H1 (cell line): Measurements from ENCODE around the gene HOXA11. TPM values are rescaled to one million over a fixed set of nuclear protein-coding genes. Genes with fewer than 3 reads are reported as not detected.

Experiments used
- CTCF ChIA-PET: fragments of 300-600 bp; sonication (Branson Sonifier 250); formaldehyde crosslinking; loops from one replicate; lab custom pipeline; 2021; ENCODE audit not compliant: partially characterized antibody; lab: Charles Lee
- POLR2A ChIA-PET: fragments of 300-600 bp; sonication (Branson Sonifier 250); formaldehyde crosslinking; loops from one replicate; lab custom pipeline; 2021; ENCODE audit warnings: inconsistent platforms; ENCODE audit not compliant: partially characterized antibody; lab: Charles Lee
- DNase-seq, 2 experiments: peaks; one replicate each; pipeline versions ENCODE4 v3.0.0 to v3.0.0-alpha.2; 2010 to 2022; ENCODE audit warnings: low spot score in 2 of 2, low read depth in 1 of 2, mixed read lengths in 1 of 2
- FAIRE-seq: peaks from 2 replicates; lab custom pipeline; 2011; peaks lifted over from hg19 to GRCh38; lab: Jason Lieb, UNC
- H2AFZ ChIP-seq: 2 replicates; pipeline ENCODE4 v1.8.1; 2012; ENCODE audit warnings: low read length, inconsistent platforms
- H2AK5ac ChIP-seq: 2 replicates; pipeline ENCODE4 v1.6.1; 2013; ENCODE audit warnings: low read depth, low read length
- H2BK120ac ChIP-seq: replicated peaks from 2 replicates; pipeline ENCODE3; 2013; ENCODE audit warnings: low read depth, low read length, inconsistent platforms
- H2BK12ac ChIP-seq: 2 replicates; pipeline ENCODE4 v1.6.1; 2013; ENCODE audit warnings: low read depth, low read length
- H2BK15ac ChIP-seq: 2 replicates; pipeline ENCODE4 v1.6.1; 2013; ENCODE audit warnings: low read length
- H2BK20ac ChIP-seq: 2 replicates; pipeline ENCODE4 v1.6.1; 2013; ENCODE audit warnings: low read length
- H2BK5ac ChIP-seq: 2 replicates; pipeline ENCODE4 v1.6.1; 2013; ENCODE audit warnings: low read depth, low read length
- H3K14ac ChIP-seq: 2 replicates; pipeline ENCODE4 v1.6.1; 2013; ENCODE audit warnings: inconsistent platforms; ENCODE audit not compliant: insufficient read length
- H3K18ac ChIP-seq: 2 replicates; pipeline ENCODE4 v1.6.1; 2013; ENCODE audit warnings: low read length; ENCODE audit errors: extremely low read depth
- H3K23ac ChIP-seq: 2 replicates; pipeline ENCODE4 v1.6.1; 2013; ENCODE audit warnings: inconsistent platforms; ENCODE audit not compliant: insufficient read length
- H3K23me2 ChIP-seq: 2 replicates; pipeline ENCODE4 v1.6.1; 2013; ENCODE audit warnings: low read depth, low read length
- H3K27ac ChIP-seq: 2 replicates; pipeline ENCODE4 v1.6.1; 2011; ENCODE audit warnings: low read depth, low read length, inconsistent platforms
- H3K27me3 ChIP-seq, 4 experiments: replicated peaks in 1 of 4; 1 replicate in 1 of 4; 2 replicates in 3 of 4; pipeline versions ENCODE4 v1.6.1 to v1.8.1; 2011 to 2013; ENCODE audit warnings: low read length in 3 of 4, mild to moderate bottlenecking in 3 of 4, inconsistent platforms in 2 of 4, mixed read lengths in 2 of 4, moderate library complexity in 1 of 4; ENCODE audit not compliant: control insufficient read depth in 3 of 4, insufficient read depth in 3 of 4; ENCODE audit errors: extremely low read depth in 1 of 4
- H3K36me3 ChIP-seq, 4 experiments: 2 replicates each; pipeline versions ENCODE4 v1.6.1 to v1.8.1; 2011 to 2013; ENCODE audit warnings: mild to moderate bottlenecking in 4 of 4, low read length in 3 of 4, moderate library complexity in 2 of 4, control low read depth in 1 of 4, inconsistent platforms in 1 of 4; ENCODE audit not compliant: insufficient read depth in 4 of 4, control insufficient read depth in 2 of 4
- H3K4ac ChIP-seq: replicated peaks from 2 replicates; pipeline ENCODE3; 2013; ENCODE audit warnings: low read length, low read depth, mixed read lengths, inconsistent platforms; ENCODE audit not compliant: insufficient read length
- H3K4me1 ChIP-seq, 4 experiments: replicated peaks in 1 of 4; 1 replicate in 1 of 4; 2 replicates in 3 of 4; pipeline versions ENCODE4 v1.6.1 to v1.8.1; 2011 to 2013; ENCODE audit warnings: low read length in 3 of 4, inconsistent platforms in 2 of 4, mixed read lengths in 1 of 4; ENCODE audit not compliant: insufficient read depth in 4 of 4, control insufficient read depth in 3 of 4
- H3K4me2 ChIP-seq, 2 experiments: 2 replicates each; pipeline versions ENCODE4 v1.6.1 to v1.8.1; 2011 to 2013; ENCODE audit warnings: low read depth in 2 of 2, low read length in 2 of 2, control low read depth in 1 of 2, inconsistent platforms in 1 of 2, mild to moderate bottlenecking in 1 of 2; ENCODE audit not compliant: insufficient read depth in 1 of 2
- H3K4me3 ChIP-seq, 4 experiments: fragments of 200-600, 300-600 bp in 1 of 4; sonication (generic), shearing (Covaris generic), sonication (Bioruptor Twin) in 1 of 4; 2 replicates each; pipeline versions ENCODE4 v1.5.1 to v1.8.1; 2011 to 2016; ENCODE audit warnings: low read length in 4 of 4, low read depth in 3 of 4, control low read depth in 2 of 4, inconsistent platforms in 2 of 4, mild to moderate bottlenecking in 2 of 4, mixed read lengths in 1 of 4, moderate library complexity in 1 of 4; ENCODE audit not compliant: insufficient read depth in 2 of 4; ENCODE audit errors: extremely low read depth in 1 of 4
- H3K56ac ChIP-seq: replicated peaks from 2 replicates; pipeline ENCODE3; 2013; ENCODE audit warnings: low read depth, mild to moderate bottlenecking, mixed read lengths, low read length, inconsistent platforms; ENCODE audit not compliant: insufficient read length
- H3K79me1 ChIP-seq: 2 replicates; pipeline ENCODE4 v1.6.1; 2013; ENCODE audit warnings: low read depth, low read length, control low read depth
- H3K79me2 ChIP-seq, 2 experiments: 2 replicates each; pipeline versions ENCODE4 v1.6.1 to v1.8.1; 2012 to 2013; ENCODE audit warnings: low read length in 2 of 2, mild to moderate bottlenecking in 2 of 2, inconsistent platforms in 1 of 2; ENCODE audit not compliant: insufficient read depth in 2 of 2, control insufficient read depth in 1 of 2
- H3K9ac ChIP-seq, 4 experiments: replicated peaks in 1 of 4; 1 replicate in 1 of 4; 2 replicates in 3 of 4; pipeline versions ENCODE4 v1.6.1 to v1.8.1; 2011 to 2013; ENCODE audit warnings: low read depth in 3 of 4, low read length in 3 of 4, control low read depth in 2 of 4, mild to moderate bottlenecking in 2 of 4, moderate library complexity in 2 of 4, inconsistent platforms in 1 of 4; ENCODE audit errors: extremely low read depth in 1 of 4
- H3K9me3 ChIP-seq, 2 experiments: 2 replicates each; pipeline versions ENCODE4 v1.6.1 to v1.8.1; 2012 to 2013; ENCODE audit warnings: mild to moderate bottlenecking in 2 of 2, moderate library complexity in 2 of 2, control low read depth in 1 of 2, inconsistent platforms in 1 of 2, low read depth in 1 of 2, low read length in 1 of 2, mixed read lengths in 1 of 2; ENCODE audit not compliant: insufficient read depth in 2 of 2
- H4K20me1 ChIP-seq, 2 experiments: replicated peaks in 1 of 2; 2 replicates each; pipeline versions ENCODE3 to v1.8.1; 2011 to 2013; ENCODE audit warnings: inconsistent platforms in 2 of 2, low read length in 2 of 2, mild to moderate bottlenecking in 1 of 2; ENCODE audit not compliant: insufficient read depth in 2 of 2, control insufficient read depth in 1 of 2
- H4K5ac ChIP-seq: 2 replicates; pipeline ENCODE4 v1.6.1; 2013; ENCODE audit warnings: low read length, low read depth, mixed read lengths, inconsistent platforms; ENCODE audit not compliant: insufficient read length
- H4K8ac ChIP-seq: 2 replicates; pipeline ENCODE4 v1.8.0; 2013; ENCODE audit warnings: mild to moderate bottlenecking, moderate library complexity, low read length, inconsistent platforms; ENCODE audit not compliant: insufficient read depth; ENCODE audit errors: extremely low read depth
- H4K91ac ChIP-seq: replicated peaks from 2 replicates; pipeline ENCODE3; 2013; ENCODE audit warnings: low read length, mixed read lengths, inconsistent platforms; ENCODE audit not compliant: insufficient read length
- CREB1 ChIP-seq: IDR thresholded peaks from 2 replicates; pipeline ENCODE4 v1.6.1; 2012; ENCODE audit warnings: inconsistent platforms
- FOSL1 ChIP-seq: IDR thresholded peaks from 2 replicates; pipeline ENCODE4 v1.6.1; 2011; ENCODE audit warnings: mild to moderate bottlenecking, low read depth, low read length, moderate library complexity; ENCODE audit not compliant: insufficient read depth
- KDM1A ChIP-seq: fragments of 200-600, 300-600 bp; sonication (generic); IDR thresholded peaks from 2 replicates; pipeline ENCODE4 v1.7.1; 2016; ENCODE audit warnings: mild to moderate bottlenecking, low read length, borderline replicate concordance
- POU5F1 ChIP-seq: IDR thresholded peaks from 2 replicates; pipeline ENCODE4 v1.6.1; 2011; ENCODE audit warnings: low read depth, mild to moderate bottlenecking, low read length, moderate library complexity
- RFX5 ChIP-seq: IDR thresholded peaks from 2 replicates; pipeline ENCODE4 v1.6.1; 2011; ENCODE audit warnings: low read depth, low read length, improper control_type of control experiment, borderline replicate concordance
- SP4 ChIP-seq: IDR thresholded peaks from 2 replicates; pipeline ENCODE4 v1.6.1; 2012; ENCODE audit warnings: low read length, inconsistent platforms
- SUZ12 ChIP-seq: fragments of 200-600 bp; sonication (generic); IDR thresholded peaks from 2 replicates; pipeline ENCODE4 v1.6.1; 2012; ENCODE audit warnings: mild to moderate bottlenecking, inconsistent platforms, low read length, moderate library complexity, mixed read lengths
- TBP ChIP-seq: IDR thresholded peaks from 2 replicates; pipeline ENCODE4 v1.6.1; 2011; ENCODE audit warnings: low read depth, low read length, improper control_type of control experiment
- TEAD4 ChIP-seq: IDR thresholded peaks from 2 replicates; pipeline ENCODE4 v1.6.1; 2012; ENCODE audit warnings: low read depth, low read length, inconsistent platforms, mixed read lengths
- YY1 ChIP-seq: IDR thresholded peaks from 2 replicates; pipeline ENCODE4 v1.6.1; 2011; ENCODE audit warnings: low read depth, mild to moderate bottlenecking, low read length
- WGBS, 2 experiments: shearing (Covaris generic) in 1 of 2; methylation state at CpG; one replicate each; pipeline versions ENCODE4 v1.1.6 to v1.1.7; 2013 to 2015; ENCODE audit warnings: low lambda C conversion rate in 2 of 2, mixed read lengths in 2 of 2, inconsistent platforms in 1 of 2, low coverage in 1 of 2, missing lambda C conversion rate in 1 of 2; ENCODE audit not compliant: insufficient replicate concordance in 2 of 2, insufficient coverage in 1 of 2, insufficient read length in 1 of 2; ENCODE audit errors: extremely low coverage in 1 of 2, missing lambda C conversion rate in 1 of 2; 5-methylcytosine and 5-hydroxymethylcytosine counted together
- polyA plus RNA-seq, 7 experiments: library from polyadenylated mRNA; depleted of rRNA in 3 of 7; stranded (reverse) in 5 of 7; unstranded in 2 of 7; fragments of >200 nt in 5 of 7; fragments of 200-250 nt in 2 of 7; gene quantifications; 1 replicate in 5 of 7; 2 replicates in 1 of 7; 4 replicates in 1 of 7; pipeline versions ENCODE4 v1.2.1 to v1.2.3, GENCODE V29; 2011 to 2013; ENCODE audit warnings: missing spikeins in 2 of 7, mixed read lengths in 2 of 7
- total RNA-seq: library from RNA; stranded (reverse); fragmentation: NEBNext Ultra II Directional; extraction: Animal tissue kit (Norgen Biotek cat#: 25700); gene quantifications from 2 replicates; pipeline ENCODE4 v1.2.1, GENCODE V29; 2021
- TF ChIP-seq, protein P1 (sequence below): IDR thresholded peaks from 2 replicates; pipeline ENCODE4 v1.6.1; 2012; ENCODE audit warnings: inconsistent platforms
- TF ChIP-seq, protein P2 (sequence below), 3 experiments: IDR thresholded peaks; 1 replicate in 2 of 3; 2 replicates in 1 of 3; pipeline versions ENCODE4 v1.5.1 to v1.6.1; 2011; ENCODE audit warnings: low read length in 3 of 3, mild to moderate bottlenecking in 3 of 3, inconsistent platforms in 2 of 3, low read depth in 1 of 3, moderate library complexity in 1 of 3; ENCODE audit not compliant: insufficient read depth in 1 of 3; ENCODE audit errors: control extremely low read depth in 1 of 3

Gene HOXA11
- total and polyA plus RNA-seq, 2 of the 8 experiments (the other 6 are each of a cell fraction or from before 2014, with no cell fraction given), result not detected

DNA sequence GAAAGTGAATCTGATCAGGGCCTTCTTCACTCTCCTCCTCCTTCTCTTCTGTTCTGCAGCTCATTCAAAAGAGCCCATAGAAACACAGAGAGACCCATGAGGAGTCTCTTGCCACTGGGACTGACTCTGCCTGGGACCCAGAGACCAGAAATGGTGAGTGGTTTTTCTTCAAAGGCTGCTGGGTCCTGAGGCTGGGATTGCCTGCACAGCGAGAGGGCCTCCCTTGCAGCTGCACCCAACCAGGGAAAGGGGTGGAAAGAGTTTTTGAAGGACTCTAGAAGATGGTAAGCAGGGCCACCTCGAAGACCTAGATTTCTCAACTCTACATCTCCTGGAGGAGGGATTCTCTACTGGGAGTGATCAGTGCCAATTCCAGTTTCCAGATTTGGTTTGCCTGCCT is 30.3 kb upstream of the HOXA11 start:
- Histone ChIP-seq H3K23ac (no peak overlapping the region), H3K79me2 (no peaks in the 10 kb centered on the region), H2BK5ac (no peak overlapping the region), H3K23me2 (no peaks in the 10 kb centered on the region; the same call in 1 of the 2 replicates), H2AK5ac (no peak overlapping the region), H2BK15ac (no peak overlapping the region), H2AFZ (no peak overlapping the region), H3K27me3 (peaks cover 86 to 96% (median 94%) of the 10 kb centered on the region in 4 experiments), H3K4me2 (no peak overlapping the region; a peak in 1 of 4 replicates), H2BK12ac (no peak overlapping the region), H2BK120ac (no peak overlapping the region), H4K8ac (no peak overlapping the region), H2BK20ac (no peak overlapping the region), H3K4ac (no peak overlapping the region), H4K91ac (no peak overlapping the region), H3K9ac (no peak overlapping the region), H3K9me3 (no peaks in the 10 kb centered on the region), H3K79me1 (no peaks in the 10 kb centered on the region)
- ChIA-PET CTCF (interaction anchor here (0.7 to 1.9 kb wide), 4 partner anchors 12 to 112 kb away, joined by 3 to 10 read pairs (median 4); no protein-coding TSS in a partner anchor), POLR2A (no interaction called here)
- FAIRE-seq, result no peak
- TF ChIP-seq YY1 (no peak), SP4 (no peak), RFX5 (no peak), CREB1 (no peak), SUZ12 (no peak), POU5F1 (no peak), TBP (no peak), TEAD4 (no peak), FOSL1 (no peak), KDM1A (no peak)
- TF ChIP-seq, protein P1, sequence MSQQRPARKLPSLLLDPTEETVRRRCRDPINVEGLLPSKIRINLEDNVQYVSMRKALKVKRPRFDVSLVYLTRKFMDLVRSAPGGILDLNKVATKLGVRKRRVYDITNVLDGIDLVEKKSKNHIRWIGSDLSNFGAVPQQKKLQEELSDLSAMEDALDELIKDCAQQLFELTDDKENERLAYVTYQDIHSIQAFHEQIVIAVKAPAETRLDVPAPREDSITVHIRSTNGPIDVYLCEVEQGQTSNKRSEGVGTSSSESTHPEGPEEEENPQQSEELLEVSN, result no peak
- TF ChIP-seq, protein P2, sequence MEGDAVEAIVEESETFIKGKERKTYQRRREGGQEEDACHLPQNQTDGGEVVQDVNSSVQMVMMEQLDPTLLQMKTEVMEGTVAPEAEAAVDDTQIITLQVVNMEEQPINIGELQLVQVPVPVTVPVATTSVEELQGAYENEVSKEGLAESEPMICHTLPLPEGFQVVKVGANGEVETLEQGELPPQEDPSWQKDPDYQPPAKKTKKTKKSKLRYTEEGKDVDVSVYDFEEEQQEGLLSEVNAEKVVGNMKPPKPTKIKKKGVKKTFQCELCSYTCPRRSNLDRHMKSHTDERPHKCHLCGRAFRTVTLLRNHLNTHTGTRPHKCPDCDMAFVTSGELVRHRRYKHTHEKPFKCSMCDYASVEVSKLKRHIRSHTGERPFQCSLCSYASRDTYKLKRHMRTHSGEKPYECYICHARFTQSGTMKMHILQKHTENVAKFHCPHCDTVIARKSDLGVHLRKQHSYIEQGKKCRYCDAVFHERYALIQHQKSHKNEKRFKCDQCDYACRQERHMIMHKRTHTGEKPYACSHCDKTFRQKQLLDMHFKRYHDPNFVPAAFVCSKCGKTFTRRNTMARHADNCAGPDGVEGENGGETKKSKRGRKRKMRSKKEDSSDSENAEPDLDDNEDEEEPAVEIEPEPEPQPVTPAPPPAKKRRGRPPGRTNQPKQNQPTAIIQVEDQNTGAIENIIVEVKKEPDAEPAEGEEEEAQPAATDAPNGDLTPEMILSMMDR (IDR thresholded peaks at IDR 0.05; ENCODE audit: control extremely low read depth in 1 of 3, insufficient read depth in 1 of 3, low read depth in 1 of 3, low read length in 3 of 3), result no peak
- TF ChIP-seq, all 59 proteins: peak for 0
- Histone ChIP-seq H3K27ac (no peak overlapping the region), H3K36me3 (peaks cover 0 to 4% (median 0%) of the 10 kb centered on the region in 4 experiments; a peak in 1 of 8 replicates), H3K4me3 (no peak overlapping the region), H3K4me1 (peaks cover 11 to 20% (median 13%) of the 10 kb centered on the region in 4 experiments), H3K14ac (no peak overlapping the region), H4K5ac (no peak overlapping the region), H3K18ac (no peak overlapping the region), H4K20me1 (peaks cover 11 to 26% of the 10 kb centered on the region in 2 experiments), H3K56ac (no peak overlapping the region)
- 83% methylated on average over 2 of the region's 2 CpGs; no CpG with 5 or more reads in 1 of the 2 experiments for WGBS, 2 experiments
- no peak for DNase-seq
